GM21723 (cell line): Measurements from ENCODE around the gene HOXD12.

Experiments used
- ATAC-seq: cut with Tn5 transposase; IDR thresholded peaks from one replicate; pipeline ENCODE4 v1.9.1; 2021; ENCODE audit warnings: mild to moderate bottlenecking, moderate library complexity; ENCODE audit not compliant: unreplicated experiment

HOXD12 gene

GRCh38 chr2:176092270-176093144, 7.1 kb upstream of the HOXD12 start, which contains the start of gene HOXD13:
TSS of gene HOXD13 (plus strand) at chr2:176092721. CDS start at chr2:176092891, 170 bp downstream.
- no peak for ATAC-seq

DNA sequence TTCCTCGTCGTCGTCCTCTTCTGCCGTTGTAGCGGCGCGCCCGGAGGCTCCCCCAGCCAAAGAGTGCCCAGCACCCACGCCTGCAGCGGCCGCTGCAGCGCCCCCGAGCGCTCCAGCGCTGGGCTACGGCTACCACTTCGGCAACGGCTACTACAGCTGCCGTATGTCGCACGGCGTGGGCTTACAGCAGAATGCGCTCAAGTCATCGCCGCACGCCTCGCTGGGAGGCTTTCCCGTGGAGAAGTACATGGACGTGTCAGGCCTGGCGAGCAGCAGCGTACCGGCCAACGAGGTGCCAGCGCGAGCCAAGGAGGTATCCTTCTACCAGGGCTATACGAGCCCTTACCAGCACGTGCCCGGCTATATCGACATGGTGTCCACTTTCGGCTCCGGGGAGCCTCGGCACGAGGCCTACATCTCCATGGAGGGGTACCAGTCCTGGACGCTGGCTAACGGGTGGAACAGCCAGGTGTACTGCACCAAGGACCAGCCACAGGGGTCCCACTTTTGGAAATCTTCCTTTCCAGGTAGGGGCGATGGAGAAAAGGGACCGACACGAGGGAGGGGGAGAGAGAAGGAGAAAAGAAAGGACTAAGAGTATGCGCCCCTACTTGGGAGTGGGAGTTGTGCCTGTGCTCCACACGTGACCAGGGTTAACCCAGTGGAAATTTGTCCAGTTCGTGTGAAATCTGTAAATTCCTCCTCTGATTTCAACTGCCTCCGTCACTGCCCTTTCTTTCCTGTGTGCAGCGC, 6.3 kb upstream of the HOXD12 start:
- ATAC-seq = no peak

DNA sequence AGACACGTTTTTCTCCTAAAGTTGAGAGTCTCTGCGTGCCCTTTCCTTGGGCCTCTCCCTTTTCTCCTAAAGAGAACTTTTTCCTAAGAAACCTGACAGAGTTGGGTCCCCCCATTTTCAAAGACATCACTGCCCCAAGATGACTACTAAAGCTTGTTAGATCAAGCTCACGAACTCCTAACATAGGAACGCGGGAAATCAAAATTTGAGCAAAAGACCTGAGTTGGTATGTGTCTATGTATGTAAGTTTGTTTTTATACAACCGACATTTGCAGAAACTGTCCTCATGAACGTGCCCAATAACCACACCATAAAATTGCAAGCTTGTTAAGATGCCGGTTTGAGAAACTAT, 5.7 kb upstream of the HOXD12 start:
- no peak for ATAC-seq

- no peak for ATAC-seq
These were observed 5.2 kb upstream of the HOXD12 start for GRCh38 chr2:176094349-176094748.

DNA sequence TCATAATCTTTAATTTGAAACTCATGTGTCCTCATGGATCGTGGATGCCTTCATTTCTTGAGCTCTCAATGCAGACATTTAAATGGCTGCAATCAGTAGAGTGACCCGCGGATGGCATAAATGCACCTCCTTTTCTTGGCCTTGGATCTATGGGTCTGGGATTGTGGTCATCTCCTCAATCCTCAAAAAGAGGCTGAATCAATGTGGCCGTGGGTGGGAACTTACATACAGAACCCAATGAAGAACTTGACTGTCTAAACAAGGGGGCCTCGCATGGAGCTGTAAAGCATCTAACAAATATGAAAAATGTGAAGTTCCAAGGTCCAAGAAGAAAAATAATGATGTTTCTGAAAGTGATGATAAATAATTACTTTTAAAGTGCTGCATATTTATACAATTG, 4.2 kb upstream of the HOXD12 start:
- no peak for ATAC-seq

DNA sequence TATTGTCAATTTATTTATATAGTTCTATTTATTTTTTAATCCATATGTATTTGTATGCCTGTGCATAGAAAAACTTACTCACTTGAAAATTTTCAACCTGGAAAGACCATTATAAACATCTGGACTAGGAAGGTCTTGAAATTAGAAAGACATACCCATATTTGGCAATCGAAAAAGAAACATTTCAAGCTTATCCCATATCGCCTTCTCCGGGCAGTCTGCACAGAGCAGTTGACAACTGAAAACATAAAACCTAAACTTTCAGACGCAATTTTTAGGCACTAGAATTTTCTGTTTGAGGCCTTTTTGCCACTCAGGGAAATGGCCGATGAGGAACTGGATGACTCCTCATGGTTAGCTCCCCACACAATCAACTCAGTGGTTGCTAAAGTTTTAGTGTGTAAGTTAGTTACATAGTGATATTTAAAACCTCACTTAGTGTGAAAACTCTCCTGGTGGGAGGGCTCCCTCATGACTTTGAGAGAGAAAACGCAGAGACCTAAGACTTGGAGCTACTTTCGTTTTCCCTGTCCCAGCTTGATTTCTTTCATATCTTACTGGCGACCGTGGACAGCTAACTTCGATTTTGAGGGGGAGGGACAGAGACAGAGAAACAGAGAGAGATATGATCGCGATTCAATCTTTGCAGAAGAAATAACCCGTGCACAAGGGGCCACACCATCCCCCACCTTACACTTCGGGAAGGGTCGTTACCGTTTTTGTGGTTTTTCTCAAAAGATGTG, 3.2 kb upstream of the HOXD12 start:
- ATAC-seq = no peak

- peak; percentile 89 for ATAC-seq
These were observed 2.4 kb upstream of the HOXD12 start for GRCh38 chr2:176096986-176097819.

- ATAC-seq = no peak
These were observed 1.7 kb upstream of the HOXD12 start for GRCh38 chr2:176097820-176098365.

DNA sequence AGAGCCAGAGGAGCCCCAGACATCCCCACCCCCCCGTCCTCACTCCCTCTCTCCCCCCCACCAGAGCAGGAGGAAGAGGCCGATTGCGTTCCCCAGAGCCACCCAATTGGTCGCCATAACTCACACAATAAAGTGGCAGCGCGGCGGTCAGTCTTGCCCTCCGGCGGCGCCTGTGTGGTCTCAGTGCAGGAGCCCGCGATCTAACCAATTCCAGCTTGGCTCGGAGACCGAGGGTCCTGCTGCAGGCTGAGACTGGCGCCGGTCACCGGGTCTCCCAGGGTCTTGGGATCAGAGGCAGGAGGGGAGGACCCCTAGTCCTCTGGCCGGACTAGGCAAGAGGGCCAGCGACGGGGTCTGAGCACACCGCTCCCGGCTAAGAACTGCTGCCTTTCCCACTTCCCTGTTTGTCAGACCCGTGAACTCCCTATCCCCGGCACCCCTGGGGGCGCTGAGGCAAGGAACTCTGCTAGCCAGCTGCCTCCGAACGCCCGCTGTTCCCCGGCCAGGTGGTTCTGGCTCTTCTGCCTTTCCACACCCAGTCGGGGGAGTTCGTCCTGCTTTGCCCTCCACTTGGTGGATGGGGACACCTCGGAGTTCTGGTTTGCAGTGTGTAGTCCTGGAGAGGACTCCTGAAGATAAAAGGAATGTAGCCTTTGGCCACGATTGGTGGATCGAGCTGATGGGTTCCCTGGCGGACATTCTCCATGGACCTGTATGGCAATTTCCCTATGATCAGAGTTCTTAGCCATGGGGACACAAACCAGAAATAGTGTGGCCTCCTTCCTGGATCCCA, 1.0 kb upstream of the HOXD12 start:
- ATAC-seq = no peak

DNA sequence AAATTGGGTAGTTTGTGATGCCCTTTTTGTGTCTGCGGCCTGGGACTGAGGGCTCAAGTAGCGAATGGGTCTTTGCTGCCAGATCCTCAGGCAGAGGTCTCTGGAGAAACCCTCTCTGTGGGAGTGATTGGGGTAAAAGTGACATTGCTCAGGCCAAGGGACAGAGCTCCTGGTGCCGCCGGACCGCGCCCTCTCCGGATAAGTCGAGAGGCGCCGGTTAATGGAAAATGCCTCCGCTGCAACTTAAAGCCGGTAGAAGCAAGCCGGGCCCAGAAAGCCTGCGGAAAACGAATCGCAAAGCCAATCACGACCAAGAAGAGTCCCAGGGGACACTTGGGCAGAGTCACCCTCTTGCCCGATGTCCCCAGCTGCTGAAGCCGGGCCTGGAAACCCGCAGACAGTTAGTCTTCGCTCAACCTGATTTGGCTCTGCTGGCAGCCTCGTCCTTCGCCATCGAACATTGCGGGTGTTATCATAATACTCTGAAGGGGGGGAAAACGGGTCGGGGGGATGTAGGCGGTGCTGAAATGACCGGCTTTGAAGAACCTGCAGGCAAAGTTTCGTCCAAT, 352 bp upstream of the HOXD12 start:
- ATAC-seq = no peak

DNA sequence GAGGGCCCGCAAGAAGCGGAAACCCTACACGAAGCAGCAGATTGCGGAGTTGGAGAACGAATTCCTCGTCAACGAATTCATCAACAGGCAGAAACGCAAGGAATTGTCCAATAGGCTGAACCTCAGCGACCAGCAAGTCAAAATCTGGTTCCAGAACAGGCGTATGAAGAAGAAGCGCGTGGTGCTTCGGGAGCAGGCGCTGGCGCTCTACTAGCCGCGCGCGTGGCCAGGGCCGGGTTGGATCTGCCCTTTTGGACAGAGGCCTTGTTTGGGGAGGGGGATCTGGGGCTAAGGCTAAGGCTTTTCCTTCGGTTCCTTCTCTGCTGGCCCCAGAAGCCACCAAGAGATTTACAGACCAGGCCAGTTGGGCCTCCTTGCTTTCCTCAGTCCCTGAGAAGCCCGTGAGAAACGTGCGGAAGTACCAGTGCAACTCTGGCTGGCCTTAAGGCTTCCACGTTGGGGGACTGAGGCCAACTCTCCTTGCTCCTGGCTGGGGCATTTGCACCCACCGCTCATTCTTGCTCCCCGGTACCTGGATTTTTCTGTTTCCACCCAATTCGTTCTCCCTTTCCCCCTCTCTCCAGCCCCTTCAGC, 1.0 kb downstream of the HOXD12 start:
- no peak for ATAC-seq

GRCh38 chr2:176101216-176101830, 1.7 kb downstream of the HOXD12 start:
- ATAC-seq = no peak

- no peak for ATAC-seq
These were observed 2.2 kb downstream of the HOXD12 start for GRCh38 chr2:176101842-176102241.

- ATAC-seq = no peak
These were observed 2.8 kb downstream of the HOXD12 start for GRCh38 chr2:176102309-176102866.

DNA sequence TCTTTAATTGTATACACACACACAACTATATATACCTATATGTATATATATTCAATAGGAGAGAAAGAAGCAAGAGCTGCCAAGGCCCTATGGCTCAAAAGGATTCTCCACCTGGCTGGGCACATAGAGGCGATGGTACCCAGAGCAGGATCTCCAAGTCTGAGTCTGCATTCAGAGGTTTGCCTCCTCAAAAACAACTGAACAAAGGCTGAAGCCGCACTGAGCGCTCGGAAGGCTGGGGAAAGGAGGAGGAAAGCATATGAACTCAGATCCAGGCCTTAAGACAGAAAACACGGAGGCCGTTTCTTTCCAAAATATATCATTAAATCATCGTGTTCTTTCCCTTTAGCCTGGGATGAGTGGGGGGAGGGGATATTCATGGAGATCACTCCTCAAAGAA, 3.6 kb downstream of the HOXD12 start:
- no peak for ATAC-seq

- ATAC-seq = no peak
These were observed 4.2 kb downstream of the HOXD12 start for GRCh38 chr2:176103742-176104315.

DNA sequence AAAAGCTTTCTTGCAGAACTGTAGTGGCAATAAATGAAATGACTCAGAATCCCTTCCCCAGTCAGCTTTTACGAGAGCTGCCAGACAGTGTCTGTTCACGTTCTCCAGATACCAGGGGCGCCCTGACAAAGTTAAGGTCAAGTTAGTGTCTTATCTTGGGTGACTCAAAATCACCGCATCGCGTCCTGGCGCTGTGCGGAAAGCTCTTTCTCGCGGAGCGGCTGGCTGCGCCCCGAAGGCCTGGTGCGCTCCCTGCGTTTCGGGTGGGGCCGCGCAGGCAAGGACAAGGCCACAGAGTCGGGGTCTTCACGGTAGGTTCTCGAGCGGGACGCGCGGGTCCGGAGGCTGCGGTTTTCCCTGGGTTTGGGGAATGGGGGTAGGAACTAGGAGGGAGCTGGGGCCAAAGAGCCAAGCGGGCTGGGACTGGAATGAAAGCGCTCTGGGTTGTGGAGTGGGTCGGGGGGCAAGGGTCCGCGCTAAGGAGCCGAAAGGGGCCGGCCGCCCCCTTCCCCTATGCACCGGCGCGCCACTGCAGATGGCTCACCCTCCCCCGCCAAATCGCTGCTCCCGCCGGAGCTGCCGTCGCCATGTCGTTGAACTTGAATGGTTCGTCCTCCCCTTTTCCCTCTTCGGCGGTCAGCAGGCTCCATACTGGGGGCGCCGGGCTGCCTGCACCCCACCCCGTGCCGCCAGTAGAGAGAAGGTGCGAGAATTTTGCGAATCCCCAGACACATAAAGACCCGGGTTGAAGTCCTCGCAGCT, 4.9 kb downstream of the HOXD12 start:
- no peak for ATAC-seq
